HEK293 (cell line): ENCODE measurements around the gene ARID3A.

Experiments used
- GFI1B ChIP-seq: fragments of 450-650 bp; formaldehyde crosslinking; IDR thresholded peaks from 2 replicates; pipeline ENCODE4 v1.5.1; 2016; ENCODE audit warnings: missing biosample characterization, missing genetic modification characterization
- TCF7L2 ChIP-seq: IDR thresholded peaks from 2 replicates; pipeline ENCODE4 v1.6.1; 2011; ENCODE audit warnings: low read depth, mild to moderate bottlenecking, inconsistent platforms, low read length, moderate library complexity, borderline replicate concordance
- YY1 ChIP-seq: fragments of 450-650 bp; formaldehyde crosslinking; IDR thresholded peaks from 2 replicates; pipeline ENCODE4 v1.5.1; 2018; ENCODE audit warnings: missing biosample characterization, missing genetic modification characterization
- ZNF133 ChIP-seq: fragments of 450-650 bp; formaldehyde crosslinking; IDR thresholded peaks from 2 replicates; pipeline ENCODE4 v1.5.1; 2016; ENCODE audit warnings: missing biosample characterization, missing genetic modification characterization
- ZNF248 ChIP-seq: fragments of 450-650 bp; formaldehyde crosslinking; IDR thresholded peaks from 2 replicates; pipeline ENCODE4 v1.5.1; 2017; ENCODE audit warnings: missing biosample characterization, missing genetic modification characterization
- ZNF561 ChIP-seq: fragments of 450-650 bp; IDR thresholded peaks from 2 replicates; pipeline ENCODE4 v1.5.1; 2018; ENCODE audit warnings: missing biosample characterization, missing genetic modification characterization, borderline replicate concordance
- ZNF585B ChIP-seq: fragments of 450-650 bp; formaldehyde crosslinking; IDR thresholded peaks from 2 replicates; pipeline ENCODE4 v1.5.1; 2016; ENCODE audit warnings: missing biosample characterization, missing genetic modification characterization
- ZNF624 ChIP-seq: fragments of 450-650 bp; formaldehyde crosslinking; IDR thresholded peaks from 2 replicates; pipeline ENCODE4 v1.5.1; 2017; ENCODE audit warnings: missing biosample characterization, missing genetic modification characterization
- TF ChIP-seq, protein P1 (sequence below): fragments of 450-650 bp; formaldehyde crosslinking; IDR thresholded peaks from 2 replicates; pipeline ENCODE4 v1.5.1; 2016; ENCODE audit warnings: missing biosample characterization, missing genetic modification characterization
- TF ChIP-seq, protein P2 (sequence below): fragments of 450-650 bp; formaldehyde crosslinking; IDR thresholded peaks from 2 replicates; pipeline ENCODE4 v1.5.1; 2016; ENCODE audit warnings: missing biosample characterization, missing genetic modification characterization
- TF ChIP-seq, protein P3 (sequence below): fragments of 450-650 bp; formaldehyde crosslinking; IDR thresholded peaks from 2 replicates; pipeline ENCODE4 v1.5.1; 2016; ENCODE audit warnings: missing biosample characterization, missing genetic modification characterization

DNA sequence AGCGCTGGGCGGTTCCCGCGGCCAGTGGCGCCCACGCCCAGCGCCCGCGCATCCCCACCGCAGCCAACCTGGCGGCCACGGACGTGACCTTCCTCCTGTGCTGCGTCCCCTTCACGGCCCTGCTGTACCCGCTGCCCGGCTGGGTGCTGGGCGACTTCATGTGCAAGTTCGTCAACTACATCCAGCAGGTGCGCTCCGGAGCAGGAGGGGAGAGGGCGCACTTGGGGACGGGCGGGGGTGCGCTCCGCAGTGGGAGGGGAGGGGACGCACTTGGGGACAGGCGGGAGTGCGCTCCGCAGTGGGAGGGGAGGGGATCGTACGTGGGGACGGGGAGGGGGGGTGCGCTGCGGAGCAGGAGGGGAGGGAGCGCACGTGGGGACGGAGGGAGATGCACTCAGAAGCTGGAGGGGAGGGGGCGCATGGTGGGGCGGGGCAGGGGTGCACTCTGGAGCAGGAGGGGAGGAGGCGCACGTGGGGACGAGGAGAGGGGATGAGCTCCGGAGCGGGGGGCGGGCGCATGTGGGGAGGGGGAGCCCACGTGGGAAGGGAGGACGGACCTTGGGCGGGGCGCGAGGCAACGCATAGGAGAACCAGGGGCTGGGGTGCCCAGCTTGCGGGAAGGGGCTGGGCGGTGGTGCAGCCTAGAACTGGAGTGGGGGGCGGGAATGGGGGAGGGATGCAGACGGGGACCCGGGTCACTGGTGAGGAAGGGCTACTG is 7.2 kb upstream of the ARID3A start:
- TF ChIP-seq ZNF561 (no peak), ZNF248 (tag by site-specific recombination) (no peak), TCF7L2 (no peak), GFI1B (tag by site-specific recombination) (no peak), ZNF133 (no peak), YY1 (no peak), ZNF624 (tag by site-specific recombination) (no peak), ZNF585B (tag by site-specific recombination) (no peak)
- TF ChIP-seq, protein P1, sequence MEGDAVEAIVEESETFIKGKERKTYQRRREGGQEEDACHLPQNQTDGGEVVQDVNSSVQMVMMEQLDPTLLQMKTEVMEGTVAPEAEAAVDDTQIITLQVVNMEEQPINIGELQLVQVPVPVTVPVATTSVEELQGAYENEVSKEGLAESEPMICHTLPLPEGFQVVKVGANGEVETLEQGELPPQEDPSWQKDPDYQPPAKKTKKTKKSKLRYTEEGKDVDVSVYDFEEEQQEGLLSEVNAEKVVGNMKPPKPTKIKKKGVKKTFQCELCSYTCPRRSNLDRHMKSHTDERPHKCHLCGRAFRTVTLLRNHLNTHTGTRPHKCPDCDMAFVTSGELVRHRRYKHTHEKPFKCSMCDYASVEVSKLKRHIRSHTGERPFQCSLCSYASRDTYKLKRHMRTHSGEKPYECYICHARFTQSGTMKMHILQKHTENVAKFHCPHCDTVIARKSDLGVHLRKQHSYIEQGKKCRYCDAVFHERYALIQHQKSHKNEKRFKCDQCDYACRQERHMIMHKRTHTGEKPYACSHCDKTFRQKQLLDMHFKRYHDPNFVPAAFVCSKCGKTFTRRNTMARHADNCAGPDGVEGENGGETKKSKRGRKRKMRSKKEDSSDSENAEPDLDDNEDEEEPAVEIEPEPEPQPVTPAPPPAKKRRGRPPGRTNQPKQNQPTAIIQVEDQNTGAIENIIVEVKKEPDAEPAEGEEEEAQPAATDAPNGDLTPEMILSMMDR (tag by site-specific recombination) = no peak
- TF ChIP-seq, protein P2, sequence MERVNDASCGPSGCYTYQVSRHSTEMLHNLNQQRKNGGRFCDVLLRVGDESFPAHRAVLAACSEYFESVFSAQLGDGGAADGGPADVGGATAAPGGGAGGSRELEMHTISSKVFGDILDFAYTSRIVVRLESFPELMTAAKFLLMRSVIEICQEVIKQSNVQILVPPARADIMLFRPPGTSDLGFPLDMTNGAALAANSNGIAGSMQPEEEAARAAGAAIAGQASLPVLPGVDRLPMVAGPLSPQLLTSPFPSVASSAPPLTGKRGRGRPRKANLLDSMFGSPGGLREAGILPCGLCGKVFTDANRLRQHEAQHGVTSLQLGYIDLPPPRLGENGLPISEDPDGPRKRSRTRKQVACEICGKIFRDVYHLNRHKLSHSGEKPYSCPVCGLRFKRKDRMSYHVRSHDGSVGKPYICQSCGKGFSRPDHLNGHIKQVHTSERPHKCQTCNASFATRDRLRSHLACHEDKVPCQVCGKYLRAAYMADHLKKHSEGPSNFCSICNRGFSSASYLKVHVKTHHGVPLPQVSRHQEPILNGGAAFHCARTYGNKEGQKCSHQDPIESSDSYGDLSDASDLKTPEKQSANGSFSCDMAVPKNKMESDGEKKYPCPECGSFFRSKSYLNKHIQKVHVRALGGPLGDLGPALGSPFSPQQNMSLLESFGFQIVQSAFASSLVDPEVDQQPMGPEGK (tag by site-specific recombination) = no peak
- TF ChIP-seq, protein P3, sequence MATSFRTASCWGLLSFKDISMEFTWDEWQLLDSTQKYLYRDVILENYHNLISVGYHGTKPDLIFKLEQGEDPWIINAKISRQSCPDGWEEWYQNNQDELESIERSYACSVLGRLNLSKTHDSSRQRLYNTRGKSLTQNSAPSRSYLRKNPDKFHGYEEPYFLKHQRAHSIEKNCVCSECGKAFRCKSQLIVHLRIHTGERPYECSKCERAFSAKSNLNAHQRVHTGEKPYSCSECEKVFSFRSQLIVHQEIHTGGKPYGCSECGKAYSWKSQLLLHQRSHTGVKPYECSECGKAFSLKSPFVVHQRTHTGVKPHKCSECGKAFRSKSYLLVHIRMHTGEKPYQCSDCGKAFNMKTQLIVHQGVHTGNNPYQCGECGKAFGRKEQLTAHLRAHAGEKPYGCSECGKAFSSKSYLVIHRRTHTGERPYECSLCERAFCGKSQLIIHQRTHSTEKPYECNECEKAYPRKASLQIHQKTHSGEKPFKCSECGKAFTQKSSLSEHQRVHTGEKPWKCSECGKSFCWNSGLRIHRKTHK (tag by site-specific recombination) = no peak
